HCEC 1CT (cell line): Measurements from ENCODE around the gene AMBP.

Experiments
- DNase-seq: peaks from one replicate; pipeline ENCODE4 v3.0.0-alpha.2; 2017

The AMBP gene

DNA sequence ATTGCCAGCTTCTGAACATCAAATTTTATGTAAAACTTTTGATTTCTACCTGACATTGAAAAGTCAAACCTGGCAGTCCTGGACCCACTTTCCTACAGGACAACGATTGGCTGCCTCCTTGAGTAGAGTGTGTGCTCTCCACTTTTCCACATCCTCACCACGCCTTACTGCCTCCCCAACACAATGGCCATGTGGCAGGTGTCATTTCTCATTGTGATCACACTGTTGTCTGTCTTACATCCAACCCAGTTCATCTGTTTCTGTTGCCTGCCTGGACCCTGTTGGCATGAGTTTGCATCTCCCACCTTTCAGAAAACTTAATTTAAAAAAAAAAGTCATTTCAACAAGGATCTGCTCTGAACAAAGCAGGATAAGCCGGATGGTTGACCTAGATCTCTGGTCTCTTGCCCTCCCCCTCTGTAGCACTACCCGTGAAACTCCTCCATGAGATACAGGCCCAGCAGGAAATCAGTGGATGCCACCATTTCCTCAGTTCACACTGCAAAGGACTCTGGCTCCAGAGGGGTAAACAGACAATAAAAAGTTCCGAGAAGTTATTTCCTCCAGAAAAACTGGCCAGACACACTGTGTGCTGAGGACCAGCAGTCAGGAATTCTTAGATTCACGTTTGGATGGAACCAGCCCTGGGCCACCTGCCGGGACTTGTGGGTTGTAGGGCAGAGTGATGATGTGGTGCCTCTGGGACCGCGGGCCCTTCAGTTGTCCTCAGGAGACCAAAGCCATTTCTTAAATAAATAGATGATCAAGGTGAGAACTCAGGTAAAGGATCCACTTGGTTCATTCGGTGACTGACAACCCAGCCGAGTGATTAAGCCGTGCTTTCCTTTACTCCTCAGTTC lies 48.6 kb downstream of the AMBP start:
- no peak for DNase-seq

DNA sequence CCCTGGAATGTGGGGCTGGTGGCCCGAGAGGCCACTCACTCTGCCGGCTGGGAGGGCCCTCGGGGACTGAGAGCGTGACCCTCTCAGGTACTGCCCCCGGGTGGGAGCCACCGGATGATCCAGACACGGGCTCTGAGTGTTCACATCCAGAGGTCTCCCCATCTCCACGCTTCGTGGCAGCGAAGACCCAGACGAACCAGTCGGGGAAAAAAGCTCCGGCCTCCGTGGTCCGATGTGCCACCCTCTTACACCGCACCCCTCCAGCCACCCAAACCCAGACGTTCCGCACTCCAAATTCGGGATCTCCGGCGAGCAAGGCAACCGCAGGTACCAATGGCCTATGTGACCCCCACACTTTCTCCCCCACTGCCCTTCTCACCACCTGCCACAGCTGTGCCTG lies 49.5 kb downstream of the AMBP start:
- no peak for DNase-seq

GRCh38 chr9:114027863-114028465 lies 50.1 kb downstream of the AMBP start:
- no peak for DNase-seq

DNA sequence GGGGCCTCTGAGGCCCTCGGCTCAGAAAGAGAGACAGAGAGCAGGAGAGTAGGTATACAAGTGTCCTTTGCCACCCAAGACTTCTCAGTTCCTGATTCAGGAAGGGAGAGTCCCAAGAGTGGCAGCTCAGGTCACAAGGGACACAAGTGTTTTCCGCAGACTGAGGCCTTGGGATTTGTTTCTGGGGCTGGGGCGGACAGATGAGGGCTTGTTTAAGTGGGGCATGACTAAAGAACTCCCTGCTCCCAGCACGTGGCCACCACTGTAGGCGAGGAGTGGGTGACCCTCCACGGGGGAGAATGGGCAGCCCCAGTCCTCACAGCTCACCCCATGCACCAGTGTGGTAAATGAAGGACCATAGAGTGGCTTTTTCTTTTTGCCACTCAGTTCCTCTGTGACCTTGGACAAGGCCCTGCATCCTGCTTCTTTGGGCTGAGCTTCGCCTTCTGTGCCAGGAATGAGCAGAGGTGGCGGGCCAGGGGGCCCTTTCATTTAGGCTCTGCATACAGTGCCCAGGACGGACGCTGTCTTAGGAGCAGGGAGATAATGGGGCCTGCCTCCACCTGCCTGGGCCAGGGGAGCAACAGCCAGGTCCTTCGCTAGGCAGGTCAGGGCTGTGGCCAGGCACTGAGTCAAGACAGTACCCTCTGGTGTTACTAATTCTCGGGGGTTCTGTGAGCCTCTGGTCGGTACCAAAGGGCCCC lies 50.8 kb downstream of the AMBP start:
- no peak for DNase-seq

DNA sequence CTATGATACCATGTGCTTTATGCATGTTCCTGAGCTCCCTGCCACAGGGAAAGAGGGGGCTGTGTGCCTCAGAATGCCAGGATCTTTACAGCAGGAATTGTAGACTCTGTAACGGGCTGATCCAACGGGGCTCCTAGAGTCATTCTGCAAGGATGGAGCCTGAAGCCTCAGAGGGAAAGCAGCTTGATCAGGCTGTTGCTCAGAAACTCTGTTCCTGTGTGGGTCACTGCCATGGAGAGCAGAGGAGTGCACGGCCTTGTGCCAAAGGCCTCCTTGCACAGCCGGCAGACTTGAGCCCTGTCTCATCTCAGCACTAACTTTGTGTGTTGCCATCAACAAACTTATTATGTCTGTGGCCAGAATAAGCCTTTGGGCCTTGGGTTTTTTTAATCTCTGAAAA lies 51.8 kb downstream of the AMBP start:
- DNase-seq: no peak

- no peak for DNase-seq
Observed at GRCh38 chr9:114025760-114026159, 52.3 kb downstream of the AMBP start.

DNA sequence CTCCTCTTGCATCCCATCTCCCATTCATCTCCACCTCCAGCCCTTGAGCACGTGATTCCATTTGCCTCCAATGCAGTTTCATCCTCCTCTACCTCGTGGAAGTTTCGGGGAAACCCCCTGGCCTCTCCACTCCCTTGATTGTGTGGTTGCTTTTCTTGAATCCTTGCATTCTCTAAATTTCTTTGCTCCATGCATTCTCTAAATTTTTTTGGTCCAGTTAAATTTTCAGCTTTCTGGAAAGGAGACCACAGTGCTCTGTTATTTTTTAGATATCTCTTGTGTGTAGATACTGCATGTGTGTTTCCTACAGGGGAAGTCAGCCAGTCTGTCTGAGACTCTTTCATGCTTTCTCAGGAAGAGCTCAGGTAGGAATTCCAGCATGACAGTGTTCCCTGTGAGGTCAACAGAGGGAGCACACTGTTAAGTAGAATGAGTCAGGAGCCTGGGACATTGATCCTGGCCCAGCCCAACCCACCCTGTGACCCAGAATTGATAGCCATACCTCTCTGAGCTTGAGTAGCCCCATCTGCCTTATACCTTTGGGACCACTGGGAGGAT lies 52.8 kb downstream of the AMBP start:
- no peak for DNase-seq

DNA sequence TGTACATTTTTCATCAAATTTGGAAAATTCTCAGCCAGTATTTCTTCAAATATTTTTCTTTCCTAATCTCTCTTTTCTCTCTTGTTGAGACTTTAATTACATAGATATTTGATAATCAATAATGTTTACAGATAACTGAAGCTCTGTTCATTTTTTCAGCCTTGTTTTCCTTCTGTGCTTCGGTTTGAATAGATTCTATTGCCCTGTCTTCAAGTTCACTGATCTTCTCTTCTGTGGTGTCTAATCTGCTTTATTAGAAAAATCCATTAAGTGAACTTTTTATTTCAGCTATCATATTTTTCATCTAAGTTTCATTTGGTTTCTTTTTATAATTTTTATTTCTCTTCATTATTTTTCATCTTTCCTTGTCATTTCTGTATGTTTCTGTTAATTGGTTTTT lies 54.1 kb downstream of the AMBP start:
- DNase-seq: no peak

GRCh38 chr9:114021578-114021977 lies 56.5 kb downstream of the AMBP start:
- no peak for DNase-seq

- DNase-seq: no peak
Observed at GRCh38 chr9:114017741-114018715, 60.1 kb downstream of the AMBP start.

DNA sequence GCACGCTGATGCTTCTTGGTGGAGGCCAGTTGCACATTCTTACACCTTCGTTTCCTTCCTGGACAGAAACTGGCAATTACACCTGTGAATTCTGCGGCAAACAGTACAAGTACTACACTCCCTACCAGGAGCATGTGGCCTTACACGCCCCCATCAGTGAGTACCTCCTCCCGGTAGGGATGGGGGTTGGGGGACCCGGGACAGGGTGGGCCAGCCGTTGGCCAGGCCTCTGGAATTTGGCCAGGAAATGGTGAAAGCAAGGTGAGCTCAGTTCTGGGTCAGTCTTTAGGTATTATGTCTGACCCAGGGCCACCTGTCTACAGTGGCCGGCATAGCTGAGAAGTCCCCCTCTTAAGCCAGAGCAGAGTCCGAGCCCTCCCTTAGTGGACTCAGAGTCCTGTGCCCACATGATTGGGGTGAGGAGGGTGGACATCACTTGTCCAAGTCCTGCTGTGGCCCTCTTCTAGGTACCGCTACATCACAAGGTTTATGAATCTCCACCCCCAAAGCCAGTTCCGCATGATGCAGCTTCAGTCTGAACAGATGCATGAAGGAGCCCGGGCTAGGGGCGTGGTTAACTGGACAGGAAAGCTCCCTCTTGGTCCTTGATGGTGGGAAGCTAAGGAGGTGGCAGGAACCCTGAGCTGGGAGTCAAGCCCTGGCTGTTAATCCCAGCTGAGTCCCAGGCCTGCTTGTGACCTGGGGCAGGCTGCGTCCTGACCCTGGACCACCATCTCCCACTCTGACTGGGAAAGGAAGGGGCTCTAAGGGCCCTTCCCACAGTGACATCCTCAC lies 61.3 kb downstream of the AMBP start:
- no peak for DNase-seq

DNA sequence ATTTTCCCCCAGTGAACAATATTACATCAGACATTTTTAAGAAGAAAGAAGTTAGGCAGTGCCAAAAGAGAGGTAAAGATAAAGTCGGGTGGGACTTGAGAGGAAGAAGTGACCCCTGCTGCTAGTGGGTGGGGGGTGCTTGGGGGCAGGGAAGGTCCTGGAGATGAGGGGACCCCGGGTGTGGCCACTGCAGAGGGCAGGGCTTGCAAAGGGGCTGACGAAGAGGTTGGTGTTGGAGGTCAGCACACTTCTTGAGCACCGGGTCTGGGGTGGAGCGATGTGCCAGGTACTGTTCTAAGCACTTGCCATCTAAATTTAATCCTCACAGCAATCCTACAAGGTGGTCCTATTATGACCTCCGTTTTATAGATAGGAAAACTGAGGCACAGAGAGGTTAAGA lies 62.0 kb downstream of the AMBP start:
- DNase-seq: no peak

GRCh38 chr9:114015607-114016006 lies 62.5 kb downstream of the AMBP start:
- DNase-seq: no peak

DNA sequence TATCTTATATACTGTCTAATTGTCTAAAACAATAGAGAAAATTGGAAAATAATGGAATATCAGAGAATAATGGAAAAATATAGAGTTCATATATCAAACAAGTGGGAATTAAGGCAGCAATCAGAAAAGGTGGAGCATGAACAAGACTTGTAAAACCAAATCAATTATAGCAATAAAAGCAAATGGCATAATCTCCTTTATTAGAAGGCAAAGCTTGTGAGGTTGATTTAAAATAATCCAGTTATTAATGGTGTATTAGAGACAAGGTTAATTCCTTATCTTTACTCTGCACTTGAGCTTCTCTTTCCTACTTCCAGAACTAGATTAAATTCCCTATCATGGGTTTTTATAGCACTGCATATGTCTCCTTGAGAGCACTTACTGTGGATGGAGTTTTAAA lies 64.1 kb downstream of the AMBP start:
- no peak for DNase-seq

DNA sequence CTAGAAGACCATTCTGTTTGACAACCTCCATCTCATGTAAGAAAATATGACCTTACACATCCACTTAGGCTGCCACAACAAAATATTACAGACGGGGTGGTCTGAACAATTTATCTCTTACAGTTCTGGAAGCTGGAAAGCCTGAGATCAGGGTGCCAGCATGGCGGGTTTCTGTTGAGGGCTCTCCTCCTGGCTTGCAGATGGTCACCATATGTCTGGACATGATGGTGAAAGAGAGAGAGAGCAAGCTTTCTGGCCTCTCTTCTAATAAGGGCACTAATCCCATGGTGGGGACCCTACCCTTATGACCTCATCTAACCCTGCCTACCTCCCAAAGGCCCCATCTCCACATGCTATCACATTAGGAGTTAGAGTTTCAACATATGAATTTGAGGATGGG lies 66.0 kb downstream of the AMBP start:
- DNase-seq: no peak

DNA sequence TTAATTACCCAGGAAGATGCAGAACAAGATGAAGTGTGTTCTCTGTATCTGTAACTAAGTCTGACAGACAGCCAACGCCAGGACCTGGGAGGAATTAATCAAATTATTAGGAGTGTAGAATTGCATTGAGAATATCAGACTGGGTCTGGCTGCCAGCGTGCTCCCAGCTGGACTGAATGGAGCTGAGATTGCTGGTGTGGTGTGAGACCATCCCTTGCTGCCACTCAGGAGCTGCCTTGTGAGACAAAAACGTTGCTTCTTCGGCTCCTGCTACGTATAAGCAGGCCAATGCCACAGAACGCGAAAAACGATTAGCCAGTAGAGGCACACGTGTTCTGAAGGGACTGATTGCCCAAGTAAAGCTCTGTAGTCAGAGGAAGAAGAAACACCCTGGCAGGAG lies 66.8 kb downstream of the AMBP start:
- no peak for DNase-seq
